SH-SY5Y (cell line): Measurements from ENCODE around the gene SRPRB.

Experiments used
- GATA2 ChIP-seq: IDR thresholded peaks from 2 replicates; pipeline ENCODE4 v1.6.1; 2011; ENCODE audit warnings: mild to moderate bottlenecking, low read depth, low read length
- GATA3 ChIP-seq: IDR thresholded peaks from 2 replicates; pipeline ENCODE4 v1.6.1; 2011; ENCODE audit warnings: low read depth, mild to moderate bottlenecking, low read length, moderate library complexity

GRCh38 chr3:133837487-133838295, 32.1 kb downstream of the SRPRB start:
- TF ChIP-seq GATA2 (no peak), GATA3 (no peak)
